Measurements from ENCODE around the gene GHRHR.

GHRHR gene

GRCh38 chr7:30963842-30964241 is at the start of gene GHRHR:
TSS of gene GHRHR (plus strand) at chr7:30963953. CDS start at chr7:30964069, 116 bp downstream.
- DNase-seq (ENCODE audit: low read depth in 2 of 2) = no peak

GRCh38 chr7:30914596-30914995 is 49.2 kb upstream of the GHRHR start:
- DNase-seq (ENCODE audit: low read depth in 2 of 2) = no peak

GRCh38 chr7:30915005-30915601 is 48.6 kb upstream of the GHRHR start:
- no peak for DNase-seq (ENCODE audit: low read depth in 2 of 2)

GRCh38 chr7:30915751-30916150 is 48.0 kb upstream of the GHRHR start:
- DNase-seq (ENCODE audit: low read depth in 2 of 2) = no peak

- no peak for DNase-seq (ENCODE audit: low read depth in 2 of 2)
Measured at GRCh38 chr7:30916255-30916654, 47.5 kb upstream of the GHRHR start.

DNA sequence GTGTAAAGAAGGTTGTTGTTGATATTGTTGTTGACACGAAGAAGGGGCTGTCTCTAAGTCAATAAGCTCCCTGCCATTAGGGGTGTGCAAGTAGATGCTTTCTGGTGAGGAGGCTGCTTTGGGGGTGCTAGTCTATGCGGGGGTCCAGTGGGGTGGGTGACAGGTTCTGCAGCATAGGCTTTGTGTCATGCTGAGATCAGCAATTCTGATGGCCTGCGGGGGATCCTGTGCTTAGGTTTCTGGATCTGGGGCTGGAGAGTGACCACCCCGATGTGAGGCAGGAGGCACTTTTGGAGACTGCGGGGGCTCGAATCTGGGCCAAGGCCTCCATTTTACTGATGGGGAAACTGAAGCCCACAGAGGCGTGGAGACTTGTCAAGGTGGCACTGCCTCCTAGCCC is 47.0 kb upstream of the GHRHR start:
- DNase-seq (ENCODE audit: low read depth in 2 of 2) = no peak

DNA sequence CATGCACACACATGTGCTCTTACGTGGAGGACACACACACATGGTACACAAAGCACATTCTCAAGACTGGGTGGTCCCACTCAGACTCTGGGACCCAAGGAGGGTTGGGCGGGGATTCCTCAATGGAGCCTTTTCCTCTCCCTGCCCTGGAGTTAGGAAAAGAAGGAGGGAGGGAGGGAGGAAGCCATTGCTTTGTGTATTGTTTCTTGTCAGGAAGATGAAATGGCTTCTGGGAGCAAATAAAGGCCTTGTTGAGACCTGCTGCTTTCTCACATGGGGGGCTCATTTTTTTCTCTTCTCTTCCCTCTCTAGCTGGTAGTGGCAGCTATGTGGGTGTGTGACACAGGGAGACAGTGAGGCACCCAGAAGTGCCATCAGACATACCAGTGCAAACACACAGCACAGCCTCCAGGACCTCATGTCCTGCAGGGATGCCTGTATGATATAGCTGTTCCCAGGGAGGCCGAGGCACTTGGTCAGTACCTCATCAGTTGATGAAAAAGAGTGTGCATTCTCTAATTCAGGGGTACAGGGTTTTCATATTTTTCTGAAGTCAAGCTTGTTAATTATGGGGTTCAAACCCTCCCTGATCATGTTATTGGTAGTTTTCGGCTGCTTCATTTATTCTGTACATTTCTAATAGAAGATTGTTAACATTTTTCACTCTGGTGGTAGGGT is 46.4 kb upstream of the GHRHR start:
- no peak for DNase-seq (ENCODE audit: low read depth in 2 of 2)

GRCh38 chr7:30918676-30919075 is 45.1 kb upstream of the GHRHR start:
- no peak for DNase-seq (ENCODE audit: low read depth in 2 of 2)

GRCh38 chr7:30920021-30920583 is 43.7 kb upstream of the GHRHR start:
- no peak for DNase-seq (ENCODE audit: low read depth in 2 of 2)

- no peak for DNase-seq (ENCODE audit: low read depth in 2 of 2)
Measured at GRCh38 chr7:30920584-30921539, 42.9 kb upstream of the GHRHR start.

GRCh38 chr7:30921540-30922401 is 42.0 kb upstream of the GHRHR start:
- no peak for DNase-seq (ENCODE audit: low read depth in 2 of 2)

GRCh38 chr7:30922596-30922995 is 41.2 kb upstream of the GHRHR start:
- no peak for DNase-seq (ENCODE audit: low read depth in 2 of 2)

GRCh38 chr7:30923009-30923773 is 40.6 kb upstream of the GHRHR start:
- DNase-seq (ENCODE audit: low read depth in 2 of 2) = no peak

- DNase-seq (ENCODE audit: low read depth in 2 of 2) = no peak
Measured at GRCh38 chr7:30923774-30924413, 39.9 kb upstream of the GHRHR start.

DNA sequence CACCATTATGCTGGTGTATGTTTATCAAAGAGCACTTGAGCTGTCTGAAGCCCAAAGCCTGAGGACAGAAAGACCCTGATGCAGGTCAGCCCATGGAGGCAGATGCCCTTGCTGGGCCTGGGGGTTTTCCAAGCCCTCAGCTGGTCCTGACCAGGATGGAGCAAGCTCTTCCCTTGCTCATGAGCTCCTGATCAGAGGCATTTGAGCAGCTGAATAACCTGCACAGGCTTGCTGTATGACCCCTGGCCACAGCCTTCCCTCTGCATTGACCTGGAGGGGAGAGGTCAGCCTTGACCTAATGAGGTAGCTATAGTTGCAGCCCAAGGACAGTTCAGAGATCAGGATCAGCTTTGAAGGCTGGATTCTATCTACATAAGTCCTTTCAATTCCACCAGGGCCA is 39.1 kb upstream of the GHRHR start:
- DNase-seq (ENCODE audit: low read depth in 2 of 2) = no peak

GRCh38 chr7:30925117-30925516 is 38.6 kb upstream of the GHRHR start:
- DNase-seq (ENCODE audit: low read depth in 2 of 2) = no peak

- DNase-seq (ENCODE audit: low read depth in 2 of 2) = no peak
Measured at GRCh38 chr7:30925913-30926312, 37.8 kb upstream of the GHRHR start.

DNA sequence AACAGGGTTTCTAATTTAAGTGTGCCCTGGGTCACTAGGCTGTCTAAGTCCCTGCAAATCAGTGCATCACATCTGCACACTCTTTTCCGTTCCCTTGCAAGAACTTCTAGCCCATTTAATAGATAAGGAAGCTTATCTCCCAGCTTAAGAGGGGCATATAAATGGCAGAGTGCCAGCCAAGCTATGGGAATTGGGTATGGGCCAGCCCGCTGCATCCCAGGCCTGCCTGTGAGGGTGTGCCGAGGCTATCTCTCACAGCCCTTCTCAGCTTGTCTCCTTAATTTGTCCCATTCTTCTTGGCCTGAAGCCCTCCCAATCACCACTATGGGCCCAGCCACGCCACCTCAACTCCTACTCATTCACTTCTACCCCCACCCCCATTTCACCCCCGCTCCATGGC is 37.4 kb upstream of the GHRHR start:
- DNase-seq (ENCODE audit: low read depth in 2 of 2) = no peak

GRCh38 chr7:30927040-30927439 is 36.7 kb upstream of the GHRHR start:
- no peak for DNase-seq (ENCODE audit: low read depth in 2 of 2)

GRCh38 chr7:30927559-30927958 is 36.2 kb upstream of the GHRHR start:
- DNase-seq (ENCODE audit: low read depth in 2 of 2) = no peak
